Karpas-422 (cell line): ENCODE measurements around the gene EPHA5. TPM values are rescaled to one million over a fixed set of nuclear protein-coding genes. Genes with fewer than 3 reads are reported as not detected.
"Not testable (repeated sequence)": the region's sequence is repeated elsewhere in the genome, so short reads cannot be mapped to it uniquely, and the experiment has no call there.

Source experiments
- DNase-seq: peaks from one replicate; pipeline ENCODE4 v3.0.0-alpha.2; 2015
- H2AFZ ChIP-seq: fragments of 200-600 bp; sonication (generic); 2 replicates; pipeline ENCODE4 v1.6.1; 2014; ENCODE audit warnings: antibody characterized with exemption, low read length, mixed read lengths
- H3K27ac ChIP-seq: fragments of 200-600 bp; sonication (generic); 2 replicates; pipeline ENCODE4 v1.5.1; 2014; ENCODE audit warnings: mild to moderate bottlenecking, low read length, moderate library complexity
- H3K27me3 ChIP-seq: fragments of 200-600 bp; sonication (generic); 2 replicates; pipeline ENCODE4 v1.6.1; 2014; ENCODE audit warnings: low read length, mixed read lengths
- H3K36me3 ChIP-seq: fragments of 200-600 bp; sonication (generic); 2 replicates; pipeline ENCODE4 v1.6.1; 2014; ENCODE audit warnings: low read length, mixed read lengths; ENCODE audit not compliant: insufficient read depth
- H3K4me1 ChIP-seq: fragments of 200-600 bp; sonication (generic); 2 replicates; pipeline ENCODE4 v1.6.1; 2014; ENCODE audit warnings: mild to moderate bottlenecking, low read length, mixed read lengths
- H3K4me2 ChIP-seq: fragments of 200-600 bp; sonication (generic); 2 replicates; pipeline ENCODE4 v1.6.1; 2014; ENCODE audit warnings: low read length, low read depth, mild to moderate bottlenecking; ENCODE audit not compliant: poor library complexity, severe bottlenecking
- H3K4me3 ChIP-seq: fragments of 200-600 bp; sonication (generic); 2 replicates; pipeline ENCODE4 v1.5.1; 2014; ENCODE audit warnings: mild to moderate bottlenecking, antibody characterized with exemption, low read length, mixed read lengths
- H3K79me2 ChIP-seq: fragments of 200-600 bp; sonication (generic); 2 replicates; pipeline ENCODE4 v1.6.1; 2014; ENCODE audit warnings: mild to moderate bottlenecking, low read length, mixed read lengths
- H3K9ac ChIP-seq: fragments of 200-600 bp; sonication (generic); 2 replicates; pipeline ENCODE4 v1.6.0; 2014; ENCODE audit warnings: low read length
- H3K9me2 ChIP-seq: fragments of 200-600 bp; sonication (generic), shearing (Covaris generic); replicated peaks from 2 replicates; pipeline ENCODE4 v1.6.0; 2014; ENCODE audit warnings: mild to moderate bottlenecking, low read length, moderate library complexity; ENCODE audit not compliant: insufficient read depth
- H3K9me3 ChIP-seq: fragments of 300-700, 200-600 bp; sonication (generic); 2 replicates; pipeline ENCODE4 v1.6.1; 2014; ENCODE audit warnings: low read length, mixed read lengths
- H4K20me1 ChIP-seq: fragments of 200-600 bp; sonication (generic); 2 replicates; pipeline ENCODE4 v1.6.1; 2014; ENCODE audit warnings: mild to moderate bottlenecking, antibody characterized with exemption, low read length, low read depth; ENCODE audit not compliant: insufficient read depth
- total RNA-seq: library from RNA; depleted of rRNA; stranded (reverse); fragments of >200 nt; shearing (Covaris generic); gene quantifications from 2 replicates; pipeline ENCODE4 v1.2.3, GENCODE V29; 2014; ENCODE audit warnings: low replicate concordance

EPHA5 gene
- total RNA-seq, 1 experiment from 2014 or later = not detected

GRCh38 chr4:65340382-65341109 lies 329.7 kb downstream of the EPHA5 start:
- H3K9me3 ChIP-seq = peaks cover 22% of the 10 kb centered on the region
- no peaks in the 10 kb centered on the region for H3K27me3 ChIP-seq
- no peak overlapping the region for H3K4me3 ChIP-seq
- no peaks in the 10 kb centered on the region for H4K20me1 ChIP-seq
- H3K4me2 ChIP-seq = no peak overlapping the region
- H3K27ac ChIP-seq = no peak overlapping the region
- no peaks in the 10 kb centered on the region for H3K79me2 ChIP-seq
- no peak overlapping the region for H2AFZ ChIP-seq
- H3K36me3 ChIP-seq = no peaks in the 10 kb centered on the region
- no peaks in the 10 kb centered on the region for H3K4me1 ChIP-seq
- no peak for DNase-seq
- H3K9me2 ChIP-seq = no peaks in the 10 kb centered on the region
- H3K9ac ChIP-seq = no peak overlapping the region

- Histone ChIP-seq H3K4me2 (no peak overlapping the region), H2AFZ (no peak overlapping the region), H3K79me2 (no peaks in the 10 kb centered on the region), H3K9me2 (no peaks in the 10 kb centered on the region), H3K9me3 (peaks cover 21% of the 10 kb centered on the region), H3K4me3 (no peak overlapping the region), H4K20me1 (no peaks in the 10 kb centered on the region), H3K4me1 (no peaks in the 10 kb centered on the region), H3K36me3 (no peaks in the 10 kb centered on the region), H3K27ac (no peak overlapping the region), H3K27me3 (no peaks in the 10 kb centered on the region), H3K9ac (no peak overlapping the region)
- no peak for DNase-seq
Observed at GRCh38 chr4:65337371-65337770, 332.9 kb downstream of the EPHA5 start.

- Histone ChIP-seq H3K9me3 (peaks cover 23% of the 10 kb centered on the region), H4K20me1 (no peaks in the 10 kb centered on the region), H2AFZ (no peak overlapping the region), H3K9me2 (no peaks in the 10 kb centered on the region), H3K36me3 (no peaks in the 10 kb centered on the region), H3K4me3 (no peak overlapping the region), H3K27me3 (no peaks in the 10 kb centered on the region), H3K4me2 (no peak overlapping the region), H3K79me2 (no peaks in the 10 kb centered on the region), H3K27ac (no peak overlapping the region), H3K4me1 (no peaks in the 10 kb centered on the region), H3K9ac (no peak overlapping the region)
- no peak for DNase-seq
Observed at GRCh38 chr4:65336465-65336864, 333.8 kb downstream of the EPHA5 start.

GRCh38 chr4:65316534-65316933 lies 353.8 kb downstream of the EPHA5 start:
- DNase-seq = no peak
- H3K9ac ChIP-seq = no peak overlapping the region
- H3K27me3 ChIP-seq = no peaks in the 10 kb centered on the region
- H3K27ac ChIP-seq = no peak overlapping the region
- no peak overlapping the region for H3K4me3 ChIP-seq
- no peaks in the 10 kb centered on the region for H3K9me2 ChIP-seq
- H3K9me3 ChIP-seq = peaks cover 27% of the 10 kb centered on the region
- H3K36me3 ChIP-seq = no peaks in the 10 kb centered on the region
- no peaks in the 10 kb centered on the region for H3K79me2 ChIP-seq
- H3K4me2 ChIP-seq = no peak overlapping the region
- no peak overlapping the region for H2AFZ ChIP-seq
- H3K4me1 ChIP-seq = no peaks in the 10 kb centered on the region
- no peaks in the 10 kb centered on the region for H4K20me1 ChIP-seq

- no peaks in the 10 kb centered on the region for H3K4me1 ChIP-seq
- H3K9me3 ChIP-seq = peaks cover 25% of the 10 kb centered on the region
- no peaks in the 10 kb centered on the region for H3K36me3 ChIP-seq
- no peaks in the 10 kb centered on the region for H3K79me2 ChIP-seq
- DNase-seq = no peak
- no peaks in the 10 kb centered on the region for H3K27me3 ChIP-seq
- no peak overlapping the region for H3K4me3 ChIP-seq
- H3K27ac ChIP-seq = no peak overlapping the region
- H4K20me1 ChIP-seq = no peaks in the 10 kb centered on the region
- no peak overlapping the region for H3K4me2 ChIP-seq
- H3K9ac ChIP-seq = no peak overlapping the region
- no peaks in the 10 kb centered on the region for H3K9me2 ChIP-seq
- H2AFZ ChIP-seq = no peak overlapping the region
Observed at GRCh38 chr4:65311120-65311519, 359.2 kb downstream of the EPHA5 start.

- Histone ChIP-seq H2AFZ (no peak overlapping the region), H3K79me2 (no peaks in the 10 kb centered on the region), H4K20me1 (no peaks in the 10 kb centered on the region), H3K36me3 (no peaks in the 10 kb centered on the region), H3K27me3 (no peaks in the 10 kb centered on the region), H3K4me1 (no peaks in the 10 kb centered on the region), H3K9me2 (no peaks in the 10 kb centered on the region), H3K9me3 (peaks cover 25% of the 10 kb centered on the region), H3K9ac (no peak overlapping the region), H3K4me2 (no peak overlapping the region), H3K27ac (no peak overlapping the region), H3K4me3 (no peak overlapping the region)
- DNase-seq = no peak
Observed at GRCh38 chr4:65310586-65310985, 359.7 kb downstream of the EPHA5 start.

- not testable (repeated sequence) for H3K27ac ChIP-seq, H3K79me2 ChIP-seq, H4K20me1 ChIP-seq, H3K4me1 ChIP-seq, H3K9me2 ChIP-seq, H3K36me3 ChIP-seq, H3K9ac ChIP-seq, DNase-seq, H3K27me3 ChIP-seq, H3K4me3 ChIP-seq, H2AFZ ChIP-seq, H3K4me2 ChIP-seq
- H3K9me3 ChIP-seq = peaks cover 25% of the 10 kb centered on the region
Observed at GRCh38 chr4:65308626-65309025, 361.7 kb downstream of the EPHA5 start.

GRCh38 chr4:65302145-65302544 lies 368.1 kb downstream of the EPHA5 start:
- Histone ChIP-seq H3K79me2 (no peaks in the 10 kb centered on the region), H3K27me3 (no peaks in the 10 kb centered on the region), H3K9ac (no peak overlapping the region), H2AFZ (no peak overlapping the region), H3K9me2 (no peaks in the 10 kb centered on the region), H3K27ac (no peak overlapping the region), H3K9me3 (peaks cover 11% of the 10 kb centered on the region), H3K4me3 (no peak overlapping the region), H3K4me2 (no peak overlapping the region), H4K20me1 (no peaks in the 10 kb centered on the region), H3K36me3 (no peaks in the 10 kb centered on the region), H3K4me1 (no peaks in the 10 kb centered on the region)
- no peak for DNase-seq
